Breast epithelium (tissue), 4 donors: ENCODE measurements around the gene YLPM1. TPM values are rescaled to one million over a fixed set of nuclear protein-coding genes. Genes with fewer than 3 reads are reported as not detected.

Source experiments
- DNase-seq, 2 donors: peaks; one replicate each; pipeline ENCODE4 v3.0.0-alpha.2; 2019; ENCODE audit warnings: low spot score in 2 of 2
- H3K27ac ChIP-seq, 2 donors: fragments of 200-600 bp; sonication (generic) in 1 of 2; one replicate each; pipeline ENCODE4 v1.5.1; 2016 to 2019; ENCODE audit warnings: mild to moderate bottlenecking in 1 of 2
- H3K27me3 ChIP-seq, 2 donors: fragments of 200-600 bp; sonication (generic) in 1 of 2; one replicate each; pipeline versions ENCODE4 v1.5.1 to v1.6.0; 2017 to 2019; ENCODE audit warnings: control low read depth in 1 of 2, mild to moderate bottlenecking in 1 of 2
- H3K36me3 ChIP-seq: fragments of 200-600 bp; one replicate; pipeline ENCODE4 v1.5.1; 2019
- H3K4me1 ChIP-seq, 2 donors: fragments of 200-600 bp; sonication (generic); one replicate each; pipeline ENCODE4 v1.5.1; 2016 to 2019; ENCODE audit warnings: control low read depth in 1 of 2
- H3K4me3 ChIP-seq, 3 donors: fragments of 200-600 bp; sonication (generic); 1 replicate in 2 of 3; 2 replicates in 1 of 3; pipeline ENCODE4 v1.5.1; 2016 to 2019; ENCODE audit warnings: mild to moderate bottlenecking in 3 of 3, moderate library complexity in 2 of 3
- H3K9me3 ChIP-seq, 2 donors: fragments of 200-600 bp; sonication (generic) in 1 of 2; one replicate each; pipeline ENCODE4 v1.5.1; 2016 to 2019; ENCODE audit warnings: control low read depth in 1 of 2
- POLR2A ChIP-seq: fragments of 450-650 bp; IDR thresholded peaks from one replicate; pipeline ENCODE4 v1.6.1; 2016; ENCODE audit warnings: antibody characterized with exemption, mild to moderate bottlenecking, moderate library complexity
- POLR2AphosphoS5 ChIP-seq, 3 donors: sonication (generic); formaldehyde crosslinking; IDR thresholded peaks; one replicate each; pipeline ENCODE4 v1.6.1; 2017; ENCODE audit warnings: antibody characterized with exemption in 3 of 3
- intact Hi-C: fragments of 100-400 bp; cut with DNase I; formaldehyde crosslinking; loops from one replicate; pipeline ENCODE4 v1.15.1; 2023; ENCODE audit warnings: low total_unique reads
- total RNA-seq, 3 donors: library from RNA; depleted of rRNA; stranded (reverse); fragments of >200 nt; gene quantifications; one replicate each; pipeline ENCODE4 v1.1.0, GENCODE V29; 2016
- TF ChIP-seq, protein P1 (sequence below), 3 donors: fragments of 450-650 bp; IDR thresholded peaks; one replicate each; pipeline ENCODE4 v1.5.1; 2016 to 2017; ENCODE audit warnings: antibody characterized with exemption in 3 of 3, mild to moderate bottlenecking in 3 of 3, moderate library complexity in 3 of 3

The YLPM1 gene
- total RNA-seq, 3 donors from 2014 or later: 50.9 to 97.0 (median 79.6) TPM

DNA sequence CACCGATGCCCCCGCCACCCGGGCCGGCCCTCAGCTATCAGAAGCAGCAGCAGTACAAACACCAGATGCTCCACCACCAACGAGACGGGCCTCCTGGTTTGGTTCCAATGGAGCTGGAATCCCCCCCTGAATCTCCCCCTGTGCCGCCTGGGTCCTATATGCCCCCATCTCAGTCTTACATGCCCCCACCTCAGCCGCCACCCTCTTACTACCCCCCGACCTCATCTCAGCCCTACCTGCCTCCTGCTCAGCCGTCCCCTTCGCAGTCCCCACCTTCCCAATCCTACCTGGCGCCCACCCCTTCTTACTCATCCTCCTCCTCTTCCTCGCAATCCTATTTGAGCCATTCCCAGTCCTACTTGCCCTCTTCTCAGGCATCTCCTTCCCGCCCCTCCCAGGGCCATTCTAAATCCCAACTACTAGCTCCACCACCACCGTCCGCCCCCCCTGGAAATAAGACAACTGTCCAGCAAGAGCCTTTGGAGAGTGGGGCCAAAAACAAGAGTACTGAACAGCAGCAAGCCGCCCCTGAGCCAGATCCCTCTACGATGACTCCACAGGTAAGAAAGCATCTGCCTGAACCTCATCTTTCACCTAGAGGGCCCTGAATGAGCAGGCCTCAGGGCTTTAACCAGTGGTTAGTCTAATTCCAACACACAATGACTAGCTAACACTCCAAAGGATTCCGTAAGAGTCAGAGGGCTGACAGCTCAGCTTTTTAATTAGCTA is 851 bp downstream of the YLPM1 start:
- Histone ChIP-seq H3K36me3 (no peaks in the 10 kb centered on the region), H3K4me1 (no peaks in the 10 kb centered on the region), H3K27ac (peak overlapping the region; percentile 93 to 95), H3K4me3 (peak overlapping the region; percentile 77 to 99 (median 97)), H3K9me3 (no peaks in the 10 kb centered on the region), H3K27me3 (no peaks in the 10 kb centered on the region)
- intact Hi-C loops: no loop called here
- no peak for DNase-seq
- TF ChIP-seq POLR2AphosphoS5 (IDR thresholded peaks at IDR 0.05): no peak
- TF ChIP-seq, protein P1, sequence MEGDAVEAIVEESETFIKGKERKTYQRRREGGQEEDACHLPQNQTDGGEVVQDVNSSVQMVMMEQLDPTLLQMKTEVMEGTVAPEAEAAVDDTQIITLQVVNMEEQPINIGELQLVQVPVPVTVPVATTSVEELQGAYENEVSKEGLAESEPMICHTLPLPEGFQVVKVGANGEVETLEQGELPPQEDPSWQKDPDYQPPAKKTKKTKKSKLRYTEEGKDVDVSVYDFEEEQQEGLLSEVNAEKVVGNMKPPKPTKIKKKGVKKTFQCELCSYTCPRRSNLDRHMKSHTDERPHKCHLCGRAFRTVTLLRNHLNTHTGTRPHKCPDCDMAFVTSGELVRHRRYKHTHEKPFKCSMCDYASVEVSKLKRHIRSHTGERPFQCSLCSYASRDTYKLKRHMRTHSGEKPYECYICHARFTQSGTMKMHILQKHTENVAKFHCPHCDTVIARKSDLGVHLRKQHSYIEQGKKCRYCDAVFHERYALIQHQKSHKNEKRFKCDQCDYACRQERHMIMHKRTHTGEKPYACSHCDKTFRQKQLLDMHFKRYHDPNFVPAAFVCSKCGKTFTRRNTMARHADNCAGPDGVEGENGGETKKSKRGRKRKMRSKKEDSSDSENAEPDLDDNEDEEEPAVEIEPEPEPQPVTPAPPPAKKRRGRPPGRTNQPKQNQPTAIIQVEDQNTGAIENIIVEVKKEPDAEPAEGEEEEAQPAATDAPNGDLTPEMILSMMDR (IDR thresholded peaks at IDR 0.05): no peak
- TF ChIP-seq POLR2A: no peak

DNA sequence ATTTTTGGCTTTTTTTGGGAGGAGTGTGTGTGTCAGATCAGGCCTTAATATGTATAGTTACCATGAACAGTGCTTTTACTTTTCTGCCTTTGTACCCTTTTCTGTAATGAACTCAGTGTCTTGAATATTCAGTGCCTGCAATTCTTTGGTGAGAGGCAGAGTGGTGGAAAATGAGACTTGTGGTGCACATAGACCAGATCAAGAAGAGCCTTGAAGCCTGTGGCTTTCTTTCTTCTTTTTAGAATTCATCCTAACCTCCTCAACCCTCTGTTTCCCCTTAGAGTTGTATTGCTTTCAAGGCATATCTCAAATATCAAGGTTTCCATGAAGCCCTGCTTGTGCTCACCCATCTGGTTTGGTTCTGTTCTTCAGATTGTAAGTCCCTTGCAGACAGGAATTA is 2.6 kb downstream of the YLPM1 start:
- Histone ChIP-seq H3K4me3 (peak overlapping the region; percentile 77 to 99 (median 97)), H3K4me1 (no peaks in the 10 kb centered on the region), H3K9me3 (no peaks in the 10 kb centered on the region), H3K27ac (no peak overlapping the region), H3K36me3 (no peaks in the 10 kb centered on the region), H3K27me3 (no peaks in the 10 kb centered on the region)
- TF ChIP-seq, protein P1 (IDR thresholded peaks at IDR 0.05): no peak
- no peak for TF ChIP-seq POLR2AphosphoS5 (IDR thresholded peaks at IDR 0.05)
- TF ChIP-seq POLR2A: no peak
- no peak for DNase-seq
- intact Hi-C loops: no loop called here

DNA sequence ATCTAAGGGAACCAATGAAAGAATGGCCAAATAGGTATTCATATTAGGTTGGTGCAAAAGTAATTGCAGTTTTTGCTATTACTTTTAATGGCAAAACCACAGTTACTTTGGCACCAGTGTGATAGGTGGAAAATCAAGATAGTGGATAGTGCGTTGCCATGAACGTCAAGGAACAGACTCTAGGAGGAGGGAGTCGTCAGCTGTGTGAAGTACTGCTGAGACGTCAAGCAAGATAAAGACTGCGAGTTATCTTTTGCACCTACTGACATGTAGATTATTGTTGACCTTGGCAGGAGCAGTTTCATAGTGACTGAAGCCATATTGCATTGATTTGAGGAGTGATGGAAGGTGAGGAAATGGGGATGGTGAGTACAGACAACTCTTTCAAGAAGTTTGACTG is 8.3 kb downstream of the YLPM1 start:
- Histone ChIP-seq H3K4me1 (no peaks in the 10 kb centered on the region), H3K9me3 (no peaks in the 10 kb centered on the region), H3K27ac (no peak overlapping the region), H3K36me3 (no peaks in the 10 kb centered on the region), H3K27me3 (no peaks in the 10 kb centered on the region), H3K4me3 (no peak overlapping the region)
- TF ChIP-seq POLR2AphosphoS5 (IDR thresholded peaks at IDR 0.05) (no peak), POLR2A (no peak)
- TF ChIP-seq, protein P1 (IDR thresholded peaks at IDR 0.05): no peak
- intact Hi-C loops: no loop called here
- no peak for DNase-seq

DNA sequence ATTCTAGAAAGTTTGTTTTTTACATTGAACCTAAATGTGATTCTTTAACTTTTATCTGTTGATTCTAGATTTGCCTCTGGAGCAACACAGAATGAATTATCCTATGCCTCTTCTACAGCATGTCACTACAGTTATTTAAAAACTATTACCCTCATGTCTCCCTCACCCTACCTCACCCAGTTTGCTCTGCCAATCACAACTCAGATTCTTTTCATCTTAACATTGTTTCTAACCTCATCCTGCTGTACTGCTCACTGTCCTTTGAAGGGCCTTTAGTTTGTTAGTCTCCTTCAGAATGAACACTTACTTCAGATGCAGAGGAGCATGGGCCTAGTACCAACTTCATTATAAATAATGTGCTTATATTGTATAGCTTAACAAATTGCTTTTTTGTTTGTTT is 21.5 kb downstream of the YLPM1 start:
- intact Hi-C loops: no loop called here
- TF ChIP-seq, protein P1 (IDR thresholded peaks at IDR 0.05): no peak
- TF ChIP-seq POLR2AphosphoS5 (IDR thresholded peaks at IDR 0.05): no peak
- Histone ChIP-seq H3K9me3 (no peaks in the 10 kb centered on the region), H3K27me3 (no peaks in the 10 kb centered on the region), H3K4me1 (no peaks in the 10 kb centered on the region), H3K27ac (no peak overlapping the region), H3K4me3 (no peak overlapping the region), H3K36me3 (peaks cover 17% of the 10 kb centered on the region)
- no peak for DNase-seq

DNA sequence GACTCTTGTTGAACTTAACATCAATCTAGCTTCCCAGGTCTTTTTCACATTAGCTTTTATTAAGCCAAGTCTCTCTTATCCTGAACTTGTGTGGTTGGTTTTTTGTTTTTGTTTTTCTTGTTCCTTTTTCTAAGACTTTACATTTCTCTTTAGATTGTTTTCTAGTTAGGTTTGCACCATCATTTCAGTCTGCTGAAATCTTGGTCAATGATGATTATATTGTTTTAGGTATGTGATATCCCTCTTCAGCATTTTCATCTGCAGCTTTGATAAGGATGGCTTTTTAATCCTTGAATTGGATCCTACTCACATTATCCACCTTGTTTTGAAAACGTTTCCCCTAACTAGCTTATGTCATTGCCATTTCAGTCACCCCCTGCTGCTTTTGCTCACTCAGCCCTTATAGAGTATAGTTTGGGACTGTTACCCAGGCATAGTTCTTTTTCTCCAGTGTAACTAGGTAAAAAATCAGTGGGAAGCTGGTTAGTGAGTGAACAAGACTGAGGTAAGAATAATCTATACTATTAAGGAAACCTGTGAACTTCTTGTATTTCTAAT is 22.0 kb downstream of the YLPM1 start:
- Histone ChIP-seq H3K27me3 (no peaks in the 10 kb centered on the region), H3K36me3 (peaks cover 17% of the 10 kb centered on the region), H3K27ac (no peak overlapping the region), H3K4me3 (no peak overlapping the region), H3K4me1 (no peaks in the 10 kb centered on the region), H3K9me3 (no peaks in the 10 kb centered on the region)
- TF ChIP-seq POLR2AphosphoS5 (IDR thresholded peaks at IDR 0.05) (no peak), POLR2A (no peak)
- TF ChIP-seq, protein P1 (IDR thresholded peaks at IDR 0.05): no peak
- DNase-seq: no peak
- intact Hi-C loops: no loop called here
